H9 (cell line): Measurements from ENCODE around the gene TCERG1L. TPM values are rescaled to one million over a fixed set of nuclear protein-coding genes. Genes with fewer than 3 reads are reported as not detected.

Experiments used
- DNase-seq: peaks from one replicate; pipeline ENCODE4 v3.0.0-alpha.2; 2017
- H2AFZ ChIP-seq: one replicate; pipeline ENCODE4 v1.6.1; 2013; ENCODE audit warnings: mild to moderate bottlenecking, low read length, control low read depth, moderate library complexity
- H2AK5ac ChIP-seq: 2 replicates; pipeline ENCODE4 v1.6.1; 2013; ENCODE audit warnings: low read length, control low read depth, mixed read lengths; ENCODE audit not compliant: insufficient read length
- H2BK120ac ChIP-seq: one replicate; pipeline ENCODE4 v1.6.1; 2013; ENCODE audit warnings: low read depth, mild to moderate bottlenecking, low read length, control low read depth, inconsistent platforms; ENCODE audit not compliant: poor library complexity, severe bottlenecking
- H2BK12ac ChIP-seq: 2 replicates; pipeline ENCODE4 v1.6.1; 2013; ENCODE audit warnings: low read length, control low read depth, mixed read lengths, low read depth; ENCODE audit not compliant: insufficient read length
- H2BK15ac ChIP-seq: 2 replicates; pipeline ENCODE4 v1.6.1; 2013; ENCODE audit warnings: low read depth, low read length, control low read depth
- H2BK20ac ChIP-seq: one replicate; pipeline ENCODE4 v1.6.1; 2013; ENCODE audit warnings: low read depth, mild to moderate bottlenecking, low read length, control low read depth, inconsistent platforms; ENCODE audit not compliant: poor library complexity, severe bottlenecking
- H2BK5ac ChIP-seq: 2 replicates; pipeline ENCODE4 v1.6.1; 2013; ENCODE audit warnings: low read length, control low read depth, mixed read lengths; ENCODE audit not compliant: insufficient read length
- H3K14ac ChIP-seq: 2 replicates; pipeline ENCODE4 v1.6.1; 2013; ENCODE audit warnings: low read length, control low read depth; ENCODE audit not compliant: insufficient read depth
- H3K18ac ChIP-seq: 2 replicates; pipeline ENCODE4 v1.6.1; 2013; ENCODE audit warnings: low read depth, mild to moderate bottlenecking, mixed read lengths, low read length, control low read depth; ENCODE audit not compliant: insufficient read length
- H3K23ac ChIP-seq: 2 replicates; pipeline ENCODE4 v1.6.1; 2013; ENCODE audit warnings: low read length, control low read depth, mixed read lengths, low read depth; ENCODE audit not compliant: insufficient read length
- H3K23me2 ChIP-seq: 2 replicates; pipeline ENCODE4 v1.6.1; 2013; ENCODE audit warnings: low read depth, mild to moderate bottlenecking, mixed read lengths, low read length, control low read depth; ENCODE audit not compliant: insufficient read length, poor library complexity, severe bottlenecking
- H3K27ac ChIP-seq: 2 replicates; pipeline ENCODE4 v1.5.1; 2013; ENCODE audit warnings: low read length, control low read depth, mixed read lengths, low read depth; ENCODE audit not compliant: insufficient read length
- H3K27me3 ChIP-seq: 2 replicates; pipeline ENCODE4 v1.6.1; 2013; ENCODE audit warnings: low read length, control low read depth, inconsistent platforms; ENCODE audit not compliant: insufficient read depth
- H3K4ac ChIP-seq: 2 replicates; pipeline ENCODE4 v1.6.1; 2013; ENCODE audit warnings: low read depth, mild to moderate bottlenecking, control low read depth, inconsistent platforms, low read length, moderate library complexity
- H3K4me1 ChIP-seq: 2 replicates; pipeline ENCODE4 v1.6.1; 2013; ENCODE audit warnings: low read length, control low read depth, inconsistent platforms; ENCODE audit not compliant: insufficient read depth
- H3K4me2 ChIP-seq: 2 replicates; pipeline ENCODE4 v1.6.1; 2013; ENCODE audit warnings: low read length, control low read depth, mixed read lengths; ENCODE audit not compliant: insufficient read length, insufficient read depth
- H3K56ac ChIP-seq: 2 replicates; pipeline ENCODE4 v1.6.1; 2013; ENCODE audit warnings: low read depth, mild to moderate bottlenecking, mixed read lengths, low read length, control low read depth; ENCODE audit not compliant: insufficient read length
- H3K79me1 ChIP-seq: 2 replicates; pipeline ENCODE4 v1.6.1; 2013; ENCODE audit warnings: low read depth, mild to moderate bottlenecking, moderate library complexity, low read length, control low read depth, inconsistent platforms; ENCODE audit not compliant: insufficient read depth, poor library complexity, severe bottlenecking
- H3K79me2 ChIP-seq: 2 replicates; pipeline ENCODE4 v1.6.1; 2013; ENCODE audit warnings: low read length, control low read depth, inconsistent platforms; ENCODE audit not compliant: insufficient read depth
- H3K9ac ChIP-seq: 2 replicates; pipeline ENCODE4 v1.6.1; 2013; ENCODE audit warnings: low read length, control low read depth, mixed read lengths; ENCODE audit not compliant: insufficient read length; ENCODE audit errors: extremely low read depth
- H3K9me3 ChIP-seq: one replicate; pipeline ENCODE4 v1.6.1; 2013; ENCODE audit warnings: low read depth, low read length, inconsistent platforms; ENCODE audit not compliant: control insufficient read depth
- H3T11ph ChIP-seq: one replicate; pipeline ENCODE4 v1.6.1; 2013; ENCODE audit warnings: mild to moderate bottlenecking, low read length, control low read depth, inconsistent platforms
- H4K20me1 ChIP-seq: one replicate; pipeline ENCODE4 v1.6.1; 2013; ENCODE audit not compliant: control insufficient read depth, insufficient read length, insufficient read depth
- H4K5ac ChIP-seq: 2 replicates; pipeline ENCODE4 v1.6.1; 2013; ENCODE audit warnings: low read depth, mild to moderate bottlenecking, mixed read lengths, low read length, control low read depth; ENCODE audit not compliant: insufficient read length
- H4K8ac ChIP-seq: replicated peaks from 2 replicates; pipeline ENCODE4 v1.6.1; 2013; ENCODE audit warnings: low read length, control low read depth, mixed read lengths, low read depth; ENCODE audit not compliant: insufficient read length
- H4K91ac ChIP-seq: 2 replicates; pipeline ENCODE4 v1.6.1; 2013; ENCODE audit warnings: low read depth, mild to moderate bottlenecking, moderate library complexity, mixed read lengths, low read length, control low read depth; ENCODE audit not compliant: insufficient read length
- H3K27ac Mint-ChIP-seq, 3 experiments: 2 replicates in 2 of 3; 3 replicates in 1 of 3; pipeline ENCODE4 v1.8.0; 2020 to 2021; ENCODE audit warnings: mixed read lengths in 3 of 3, mild to moderate bottlenecking in 1 of 3, moderate library complexity in 1 of 3
- H3K27me3 Mint-ChIP-seq: 2 replicates; pipeline ENCODE4 v1.8.0; 2021; ENCODE audit warnings: low read depth, mild to moderate bottlenecking, moderate library complexity, mixed read lengths
- H3K36me3 Mint-ChIP-seq, 3 experiments: 2 replicates in 2 of 3; 3 replicates in 1 of 3; pipeline ENCODE4 v1.8.0; 2020 to 2021; ENCODE audit warnings: low read depth in 3 of 3, mixed read lengths in 3 of 3; ENCODE audit not compliant: insufficient read depth in 1 of 3
- H3K4me1 Mint-ChIP-seq, 2 experiments: 2 replicates each; pipeline ENCODE4 v1.8.0; 2020; ENCODE audit warnings: mixed read lengths in 2 of 2
- H3K4me3 Mint-ChIP-seq, 2 experiments: 2 replicates in 1 of 2; 3 replicates in 1 of 2; pipeline ENCODE4 v1.8.0; 2020 to 2021; ENCODE audit warnings: mild to moderate bottlenecking in 2 of 2, mixed read lengths in 2 of 2, moderate library complexity in 1 of 2
- H3K9me3 Mint-ChIP-seq, 2 experiments: 2 replicates in 1 of 2; 3 replicates in 1 of 2; pipeline ENCODE4 v1.8.0; 2020; ENCODE audit warnings: mild to moderate bottlenecking in 2 of 2, mixed read lengths in 2 of 2, moderate library complexity in 1 of 2
- WGBS: extraction: QIAGEN DNeasy Blood & Tissue Kit; methylation state at CpG from one replicate; pipeline ENCODE4 v1.1.7; 2013; ENCODE audit warnings: missing lambda C conversion rate, low lambda C conversion rate, mixed read lengths; ENCODE audit not compliant: insufficient read length; ENCODE audit errors: extremely low coverage; 5-methylcytosine and 5-hydroxymethylcytosine counted together
- total RNA-seq: library from RNA; stranded (reverse); gene quantifications from 2 replicates; pipeline ENCODE4 v1.2.1, GENCODE V29; 2021
- TF ChIP-seq, protein P1 (sequence below): fragments of 200-600 bp; sonication (generic); conservative IDR thresholded peaks from 3 replicates; pipeline ENCODE4 v1.8.0; 2021; ENCODE audit warnings: antibody characterized with exemption, mild to moderate bottlenecking

Gene TCERG1L
- total RNA-seq, 1 experiment from 2014 or later, result 3.3 TPM

GRCh38 chr10:131274133-131274880 lies 37.2 kb downstream of the TCERG1L start:
- Histone ChIP-seq H4K5ac (no peak overlapping the region), H3K4me2 (no peak overlapping the region), H2BK20ac (no peak overlapping the region), H3K56ac (no peak overlapping the region), H3T11ph (no peak overlapping the region), H3K4me1 (no peaks in the 10 kb centered on the region), H3K27ac (no peak overlapping the region), H2AK5ac (no peak overlapping the region), H3K79me2 (no peaks in the 10 kb centered on the region), H3K9me3 (no peaks in the 10 kb centered on the region), H4K20me1 (no peaks in the 10 kb centered on the region), H3K14ac (peak overlapping the region; percentile 39; the same call in 1 of the 2 replicates), H2BK120ac (no peak overlapping the region), H2AFZ (no peak overlapping the region), H2BK5ac (no peak overlapping the region), H3K9ac (no peak overlapping the region), H4K91ac (no peak overlapping the region), H2BK12ac (no peak overlapping the region), H3K27me3 (no peaks in the 10 kb centered on the region), H4K8ac (no peak overlapping the region), H3K4ac (no peak overlapping the region), H3K79me1 (no peaks in the 10 kb centered on the region), H2BK15ac (no peak overlapping the region), H3K18ac (no peak overlapping the region), H3K23me2 (no peaks in the 10 kb centered on the region), H3K23ac (no peak overlapping the region)
- H3K36me3 Mint-ChIP-seq, result no peaks in the 10 kb centered on the region
- peak overlapping the region in 1 of 3 experiments; percentile 55; a peak in 1 of 7 replicates for H3K27ac Mint-ChIP-seq
- no peaks in the 10 kb centered on the region for H3K9me3 Mint-ChIP-seq
- WGBS, result no CpG with 5 or more reads among the region's 19 CpGs
- DNase-seq, result no peak
- TF ChIP-seq, protein P1, sequence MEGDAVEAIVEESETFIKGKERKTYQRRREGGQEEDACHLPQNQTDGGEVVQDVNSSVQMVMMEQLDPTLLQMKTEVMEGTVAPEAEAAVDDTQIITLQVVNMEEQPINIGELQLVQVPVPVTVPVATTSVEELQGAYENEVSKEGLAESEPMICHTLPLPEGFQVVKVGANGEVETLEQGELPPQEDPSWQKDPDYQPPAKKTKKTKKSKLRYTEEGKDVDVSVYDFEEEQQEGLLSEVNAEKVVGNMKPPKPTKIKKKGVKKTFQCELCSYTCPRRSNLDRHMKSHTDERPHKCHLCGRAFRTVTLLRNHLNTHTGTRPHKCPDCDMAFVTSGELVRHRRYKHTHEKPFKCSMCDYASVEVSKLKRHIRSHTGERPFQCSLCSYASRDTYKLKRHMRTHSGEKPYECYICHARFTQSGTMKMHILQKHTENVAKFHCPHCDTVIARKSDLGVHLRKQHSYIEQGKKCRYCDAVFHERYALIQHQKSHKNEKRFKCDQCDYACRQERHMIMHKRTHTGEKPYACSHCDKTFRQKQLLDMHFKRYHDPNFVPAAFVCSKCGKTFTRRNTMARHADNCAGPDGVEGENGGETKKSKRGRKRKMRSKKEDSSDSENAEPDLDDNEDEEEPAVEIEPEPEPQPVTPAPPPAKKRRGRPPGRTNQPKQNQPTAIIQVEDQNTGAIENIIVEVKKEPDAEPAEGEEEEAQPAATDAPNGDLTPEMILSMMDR, result no peak
- peaks cover 0 to under 1% of the 10 kb centered on the region in 2 experiments; a peak in 2 of 4 replicates for H3K4me1 Mint-ChIP-seq
- no peaks in the 10 kb centered on the region for H3K27me3 Mint-ChIP-seq
- no peak overlapping the region for H3K4me3 Mint-ChIP-seq
